Measurements from ENCODE around the gene CGNL1.

Gene CGNL1

GRCh38 chr15:57354436-57355123, 21.7 kb upstream of the CGNL1 start:
- DNase-seq: no peak

DNA sequence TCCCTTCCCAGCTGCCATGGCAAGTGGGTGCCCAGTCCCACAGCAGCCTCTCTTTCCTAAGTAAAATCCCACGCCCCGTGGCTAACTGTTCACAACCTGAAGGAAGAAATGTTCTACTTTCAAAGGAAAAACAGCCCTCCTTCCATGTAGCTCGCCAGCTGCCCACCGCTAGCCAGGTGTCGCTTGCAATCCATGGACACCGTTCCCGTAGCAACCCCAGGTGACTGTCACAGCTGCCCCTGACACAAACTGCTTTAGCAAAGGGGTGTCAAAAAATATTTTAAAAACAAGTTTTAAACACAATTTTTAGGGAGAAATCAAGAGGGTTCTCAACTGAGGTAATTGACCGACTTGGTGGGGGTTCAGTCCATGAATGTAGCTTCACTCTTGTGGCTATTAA, 21.0 kb upstream of the CGNL1 start:
- no peak for DNase-seq

DNA sequence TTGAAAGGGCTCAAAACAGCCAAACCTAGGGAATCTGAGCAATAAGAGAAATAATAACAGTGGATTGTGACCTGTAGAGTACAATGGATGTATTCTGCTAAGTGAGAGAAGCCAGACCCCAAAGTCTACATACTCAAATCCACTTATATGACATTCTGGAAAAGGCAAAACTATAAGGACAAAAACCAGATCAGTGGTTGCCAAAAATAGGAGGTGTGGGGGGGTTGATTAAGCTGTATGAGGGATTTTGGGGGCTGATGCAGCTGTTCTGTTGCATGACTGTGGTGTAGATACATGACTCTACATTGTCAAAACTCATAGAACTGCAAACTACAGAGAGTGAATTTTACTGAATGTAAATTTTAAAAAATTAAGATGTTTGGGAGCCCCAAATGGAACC, 20.1 kb upstream of the CGNL1 start:
- no peak for DNase-seq

DNA sequence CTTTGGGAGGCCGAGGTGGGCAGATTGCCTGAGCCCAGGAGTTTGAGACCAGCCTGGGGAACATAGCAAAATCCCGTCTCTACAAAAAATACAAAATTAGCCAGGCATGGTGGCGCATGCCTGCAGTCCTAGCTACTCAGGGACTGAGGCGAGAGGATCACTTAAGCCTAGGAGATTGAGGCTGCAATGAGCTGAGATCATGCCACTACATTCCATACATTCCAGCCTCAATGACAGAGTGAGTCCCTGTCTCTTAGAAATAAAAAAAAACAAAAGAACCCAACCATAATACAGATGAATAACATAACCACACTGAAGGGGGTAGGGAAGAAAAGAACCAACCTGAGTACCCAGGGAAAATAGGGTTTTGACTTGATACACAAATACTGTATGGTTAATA, 19.7 kb upstream of the CGNL1 start:
- DNase-seq: no peak

- no peak for DNase-seq
Measured at GRCh38 chr15:57357799-57358198, 18.5 kb upstream of the CGNL1 start.

- no peak for DNase-seq
Measured at GRCh38 chr15:57358571-57358970, 17.7 kb upstream of the CGNL1 start.

DNA sequence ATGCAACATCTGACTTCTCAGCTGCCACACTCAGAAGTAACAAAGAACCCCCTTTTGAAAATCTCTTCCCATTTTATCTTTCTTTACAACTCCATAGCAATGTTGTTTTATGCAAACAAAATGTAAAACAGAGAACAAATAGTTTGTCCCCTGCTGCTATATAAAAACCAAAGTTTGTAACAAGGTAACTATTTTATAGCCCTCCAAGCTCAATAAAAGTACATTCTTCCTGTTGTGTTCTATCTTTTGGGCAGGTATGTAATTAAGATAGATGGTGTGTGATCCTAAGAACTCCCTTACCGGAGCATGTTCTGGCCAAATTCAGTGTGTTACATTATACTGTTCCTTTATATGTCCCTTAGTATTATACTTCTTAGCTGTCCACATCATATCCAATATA, 12.6 kb upstream of the CGNL1 start:
- DNase-seq: peak; percentile 80

- DNase-seq: no peak
Measured at GRCh38 chr15:57364282-57365007, 11.9 kb upstream of the CGNL1 start.

DNA sequence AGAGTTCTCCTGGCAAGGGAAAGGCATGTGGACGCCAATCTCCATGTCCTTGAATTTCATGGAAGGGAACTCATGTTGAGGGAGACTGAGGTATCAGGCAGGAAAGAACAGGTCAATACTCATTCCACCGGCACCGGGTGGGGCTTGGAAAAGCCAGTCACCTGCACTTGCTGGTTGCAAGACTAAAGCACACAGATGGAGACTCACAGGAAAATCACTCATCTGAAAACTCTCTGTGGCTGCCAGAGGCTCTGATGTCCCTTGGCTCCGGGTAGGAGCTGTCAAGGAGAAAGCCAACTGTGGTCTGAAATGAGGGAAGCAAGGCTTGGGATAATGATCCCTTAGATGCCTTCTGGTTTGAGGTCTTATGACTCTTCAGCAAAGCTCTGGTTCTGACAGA, 8.7 kb upstream of the CGNL1 start:
- DNase-seq: no peak

GRCh38 chr15:57370929-57371328, 5.4 kb upstream of the CGNL1 start:
- no peak for DNase-seq

DNA sequence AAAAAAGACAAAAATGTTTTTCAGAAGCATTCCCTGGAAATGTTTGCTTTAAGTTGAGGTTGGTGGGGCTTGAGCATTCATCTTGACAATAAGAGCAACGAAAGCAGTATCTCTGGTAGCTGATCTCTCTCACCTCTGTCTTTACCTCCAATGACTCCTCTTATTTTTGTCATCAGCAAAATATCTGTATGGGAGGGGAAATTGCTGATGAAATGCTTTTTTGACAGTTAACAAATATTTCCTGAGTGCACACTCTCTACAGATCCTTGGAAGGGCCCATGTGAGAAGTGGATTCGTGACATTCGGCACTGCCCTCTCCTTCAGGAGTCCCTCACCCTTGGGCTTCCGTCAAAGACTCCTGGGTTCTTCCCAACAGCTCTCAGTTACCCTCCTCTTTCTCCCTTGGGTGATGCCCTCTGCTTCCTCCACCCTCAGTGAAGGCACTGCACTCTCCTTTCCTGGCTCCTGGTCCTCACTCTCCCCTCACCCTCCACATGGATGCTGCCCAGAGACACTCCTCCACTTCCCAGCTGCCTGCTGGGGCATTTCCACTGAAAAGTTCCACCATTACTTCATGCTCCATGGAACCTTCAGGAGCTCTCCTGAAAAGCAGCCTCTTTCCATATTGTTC, 2.9 kb upstream of the CGNL1 start:
- no peak for DNase-seq

GRCh38 chr15:57373882-57374276, 2.4 kb upstream of the CGNL1 start:
- DNase-seq: no peak

DNA sequence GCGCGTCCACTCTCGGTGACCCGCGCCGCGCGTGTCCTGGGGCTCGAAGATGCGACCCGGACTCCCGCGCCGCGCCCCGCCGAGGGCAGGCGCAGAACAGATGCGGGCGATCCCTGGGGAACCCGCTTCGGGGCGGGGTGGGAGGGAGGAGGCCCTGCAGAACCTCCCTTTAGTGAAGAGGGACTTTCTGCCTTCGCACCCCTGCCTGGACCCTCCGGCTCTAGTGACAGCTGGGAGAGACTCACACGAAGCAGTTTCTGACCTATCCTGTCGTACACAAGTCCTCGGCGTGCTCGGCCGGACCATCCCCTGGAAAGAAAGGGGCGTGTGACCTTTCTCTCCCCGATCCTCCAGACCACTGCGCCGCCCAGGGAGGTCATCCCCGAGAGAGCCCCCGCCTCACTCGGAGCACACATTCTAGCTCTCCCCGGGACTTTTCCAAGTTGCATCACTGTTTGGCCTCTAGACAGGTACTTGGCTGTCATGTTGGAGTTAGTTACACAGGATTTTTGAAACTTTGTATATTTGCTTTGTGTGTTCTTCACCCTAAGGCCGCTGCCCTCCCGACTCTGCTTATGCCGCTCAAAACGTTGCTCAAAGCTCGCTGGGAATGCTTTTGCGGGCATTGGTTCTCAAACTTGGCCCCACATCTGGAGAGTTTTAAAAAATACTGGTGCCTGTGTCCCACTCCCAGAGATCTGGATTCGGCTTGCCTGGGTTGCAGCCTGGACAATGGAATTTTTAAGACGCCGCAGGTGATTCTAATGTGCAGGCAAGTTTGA, 582 bp downstream of the CGNL1 start:
- no peak for DNase-seq

DNA sequence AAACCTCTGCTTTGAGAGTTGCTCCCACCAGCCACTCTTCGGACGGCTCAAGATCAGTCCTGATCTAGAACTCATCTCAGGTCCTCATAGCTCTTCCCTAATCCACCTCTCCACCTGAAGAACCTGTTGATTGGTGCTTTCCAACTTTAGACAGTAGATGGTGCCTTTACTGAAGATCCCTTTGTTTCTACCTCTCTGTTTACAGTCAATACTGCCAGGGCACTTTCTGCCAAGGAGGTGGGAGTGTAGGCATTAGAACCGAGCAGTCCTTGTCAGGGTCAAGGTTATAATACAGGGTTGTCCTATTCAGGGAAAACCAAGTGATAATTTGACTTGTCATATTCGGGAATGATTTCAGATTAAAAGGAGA, 1.2 kb downstream of the CGNL1 start:
- peak; percentile 37 for DNase-seq

DNA sequence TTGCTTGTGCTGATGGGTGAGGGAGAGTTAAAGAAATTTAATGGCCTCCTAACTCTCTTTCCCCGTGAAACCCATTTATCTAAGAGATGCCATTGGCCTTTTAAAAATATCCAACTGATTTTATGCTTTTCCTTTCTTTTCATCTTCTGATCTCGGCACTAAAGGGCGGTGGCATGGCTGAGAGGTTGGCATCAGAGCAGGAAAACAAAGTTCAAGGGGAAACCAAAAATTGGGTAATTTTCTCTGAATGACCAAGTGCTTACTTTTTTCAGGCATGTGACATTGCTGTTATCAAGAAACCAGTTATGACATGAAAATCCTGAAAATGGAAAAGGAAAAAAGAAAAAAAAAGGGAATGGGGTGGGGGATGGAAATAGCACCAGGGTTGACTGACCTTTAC, 3.2 kb downstream of the CGNL1 start:
- no peak for DNase-seq

DNA sequence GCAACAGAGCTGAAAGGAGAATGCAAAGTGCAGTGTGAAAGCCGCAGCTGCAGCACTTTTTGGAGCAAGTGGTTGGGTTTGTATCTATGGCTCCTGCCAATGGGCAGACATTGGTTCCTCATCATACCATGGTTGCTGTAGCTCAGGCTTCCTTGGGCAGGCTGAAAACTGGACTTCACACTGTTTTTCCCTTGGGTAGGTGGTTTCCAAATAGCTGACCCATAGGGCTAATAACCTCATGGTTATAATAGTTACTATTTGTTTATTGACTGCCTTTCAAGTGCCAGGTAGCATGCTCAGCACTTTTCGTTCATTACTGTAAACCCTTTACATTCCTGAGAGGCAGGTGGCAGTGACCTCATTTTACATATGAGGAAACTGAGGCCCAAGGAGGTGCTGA, 4.5 kb downstream of the CGNL1 start:
- DNase-seq: no peak

DNA sequence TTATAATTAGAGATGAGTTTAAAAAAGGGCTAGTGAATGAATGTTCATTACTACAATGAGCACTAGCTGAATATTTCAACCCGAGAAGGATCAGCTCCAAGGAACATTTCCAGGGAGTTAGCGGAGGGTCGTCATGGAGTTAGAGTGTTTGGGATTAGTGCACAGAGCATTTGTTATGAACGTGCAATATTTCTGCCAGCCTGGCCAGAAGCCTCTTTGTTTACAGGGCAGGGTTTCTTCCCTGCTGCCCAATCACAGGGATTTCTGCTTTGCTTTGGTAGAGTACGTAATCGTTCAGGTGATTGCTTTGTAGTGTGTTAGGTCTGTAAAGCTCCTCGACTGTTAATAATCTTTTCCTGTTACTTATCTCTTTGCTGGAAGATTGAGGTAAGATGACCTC, 5.9 kb downstream of the CGNL1 start:
- DNase-seq: peak; percentile 78

DNA sequence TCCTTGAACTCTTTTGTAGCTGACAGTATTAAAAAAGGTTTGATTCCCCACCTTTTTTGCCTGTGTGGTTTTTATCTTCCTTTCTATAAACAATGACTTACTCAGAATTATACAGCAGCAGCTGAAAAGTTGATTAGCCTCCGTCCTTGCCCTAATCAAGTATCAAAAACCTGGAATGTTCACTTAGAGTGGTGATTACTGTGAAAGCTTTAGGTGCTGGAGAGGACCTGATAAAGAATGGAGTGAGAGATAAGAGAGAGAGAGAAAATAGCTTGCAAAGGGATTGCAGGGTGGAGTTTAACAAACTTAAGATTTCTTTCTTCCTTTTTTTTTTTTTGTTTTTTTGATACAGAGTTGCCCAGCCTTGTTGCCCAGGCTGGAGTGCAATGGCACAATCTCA, 6.7 kb downstream of the CGNL1 start:
- no peak for DNase-seq

- DNase-seq: no peak
Measured at GRCh38 chr15:57384024-57384423, 7.7 kb downstream of the CGNL1 start.

DNA sequence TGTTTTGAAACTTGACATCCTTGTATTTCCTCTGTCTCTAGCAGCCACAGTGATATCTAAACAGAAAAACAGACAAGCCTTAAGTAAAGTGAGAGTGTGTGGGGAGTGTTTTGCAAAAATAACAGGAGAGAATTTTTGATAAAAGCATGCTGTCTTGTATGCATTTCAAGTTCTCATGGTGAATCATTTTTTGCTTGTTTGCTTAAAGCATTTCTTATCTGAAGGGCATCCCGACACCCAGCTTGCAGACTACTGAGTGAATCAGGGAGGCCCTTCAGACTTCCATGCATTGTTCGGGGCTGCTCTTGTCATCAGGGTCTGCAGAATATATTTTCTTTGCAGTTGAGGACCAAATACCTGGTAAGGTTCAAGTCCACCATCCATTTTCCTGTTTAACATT, 8.5 kb downstream of the CGNL1 start:
- DNase-seq: no peak

DNA sequence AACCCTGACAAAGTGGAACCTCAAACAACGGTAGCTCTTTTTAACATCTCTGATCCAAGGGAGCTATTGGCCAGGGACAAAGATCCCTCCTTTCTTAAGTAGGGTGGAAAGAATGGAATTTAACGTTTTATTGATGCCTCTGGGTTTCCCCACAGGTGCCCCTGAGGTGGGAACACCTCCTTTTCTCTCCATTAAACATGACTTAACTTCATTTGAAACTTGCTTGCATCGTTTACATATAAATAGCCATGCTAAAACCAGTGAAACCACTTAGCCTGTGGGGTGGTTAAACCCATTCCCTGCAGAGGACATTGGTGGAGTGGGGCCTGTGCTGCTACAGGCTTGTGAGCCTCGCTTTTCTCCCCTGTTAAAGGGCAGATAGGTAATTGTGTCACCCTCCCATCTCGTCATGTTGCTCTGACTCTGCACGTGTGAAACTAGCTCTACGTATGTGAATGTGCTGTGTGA, 9.7 kb downstream of the CGNL1 start:
- no peak for DNase-seq

- no peak for DNase-seq
Measured at GRCh38 chr15:57386976-57387375, 10.7 kb downstream of the CGNL1 start.

DNA sequence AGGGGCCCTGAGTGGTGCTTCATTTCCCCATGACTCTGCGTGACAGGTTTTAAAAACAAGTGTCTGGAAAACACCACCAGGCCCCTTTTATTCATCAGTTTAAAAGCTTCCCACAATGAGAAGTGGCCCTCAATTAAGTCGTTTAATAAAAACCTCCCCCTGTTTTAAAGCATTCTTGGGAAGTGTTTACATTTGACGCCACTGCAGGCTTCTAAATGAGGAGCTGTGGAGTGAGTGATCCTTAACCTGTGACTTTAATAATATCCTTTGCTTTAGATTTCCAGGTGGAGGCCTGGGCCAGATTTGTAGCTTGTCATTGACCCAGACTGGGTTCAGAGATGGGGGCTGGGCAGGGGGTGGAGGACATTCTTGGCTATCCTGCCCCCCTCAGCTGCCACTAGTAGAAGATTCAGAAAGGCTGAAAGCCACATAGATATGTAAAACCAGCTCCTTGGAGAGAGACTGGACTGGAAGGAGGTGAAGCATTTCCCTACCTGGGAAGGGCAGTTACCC, 11.3 kb downstream of the CGNL1 start:
- no peak for DNase-seq

All from NCI-H526 treated with DMSO at 0.1 percent for 48 hours (cell line).